HL-60 (cell line): ENCODE measurements around the gene PRMT1.

Experiments used
- GABPA ChIP-seq: IDR thresholded peaks from 2 replicates; pipeline ENCODE4 v1.6.1; 2012; ENCODE audit warnings: low read depth
- POLR2AphosphoS5 ChIP-seq: IDR thresholded peaks from 2 replicates; pipeline ENCODE4 v1.6.1; 2012; ENCODE audit warnings: low read depth
- TF ChIP-seq, protein P1 (sequence below): IDR thresholded peaks from one replicate; pipeline ENCODE4 v1.5.1; 2011; ENCODE audit warnings: low read length, control low read depth, inconsistent platforms; ENCODE audit not compliant: insufficient read depth
- TF ChIP-seq, protein P2 (sequence below): IDR thresholded peaks from 2 replicates; pipeline ENCODE4 v1.6.1; 2012; ENCODE audit warnings: low read depth; ENCODE audit not compliant: insufficient replicate concordance

DNA sequence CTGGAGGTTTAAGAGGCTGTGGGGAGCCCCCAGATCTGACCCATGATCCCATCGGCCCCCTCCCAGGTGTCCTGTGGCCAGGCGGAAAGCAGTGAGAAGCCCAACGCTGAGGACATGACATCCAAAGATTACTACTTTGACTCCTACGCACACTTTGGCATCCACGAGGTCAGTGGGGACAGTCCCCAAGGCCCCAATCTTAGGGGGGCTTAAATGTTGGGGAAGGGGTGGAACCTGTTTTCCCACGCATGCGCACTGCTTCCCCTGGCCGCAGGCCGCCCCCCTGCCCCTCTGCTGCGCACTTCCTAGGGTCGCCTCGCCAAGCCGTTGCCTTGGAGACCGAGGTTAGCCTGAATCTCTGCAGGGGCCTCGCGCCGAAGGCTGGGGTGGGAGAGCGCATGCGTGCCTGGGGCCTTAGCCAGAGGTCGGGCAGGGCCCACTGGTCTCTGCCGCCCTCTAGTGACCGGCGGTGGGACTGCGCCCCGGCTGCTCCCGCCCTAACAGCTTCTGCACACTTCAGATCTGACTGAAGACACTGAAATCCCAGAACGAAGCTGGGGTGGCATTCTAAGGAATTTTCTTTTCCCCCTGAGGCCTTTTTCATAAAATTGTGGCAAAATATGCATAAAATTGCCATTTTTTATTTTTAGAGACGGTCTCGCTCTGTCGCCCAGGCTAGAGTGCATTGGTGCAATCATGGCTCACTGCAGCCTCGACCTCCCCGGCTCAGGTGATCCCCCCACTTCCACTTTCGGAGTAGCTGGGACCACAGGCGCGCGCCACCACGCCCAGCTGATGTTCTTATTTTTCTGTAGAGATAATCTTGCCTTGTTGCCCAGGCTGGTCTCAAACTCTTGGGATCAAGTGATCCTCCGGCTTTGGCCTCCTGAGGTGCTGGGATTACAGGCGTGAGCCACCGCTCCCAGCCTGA lies 3.6 kb downstream of the PRMT1 start:
- TF ChIP-seq, protein P1, sequence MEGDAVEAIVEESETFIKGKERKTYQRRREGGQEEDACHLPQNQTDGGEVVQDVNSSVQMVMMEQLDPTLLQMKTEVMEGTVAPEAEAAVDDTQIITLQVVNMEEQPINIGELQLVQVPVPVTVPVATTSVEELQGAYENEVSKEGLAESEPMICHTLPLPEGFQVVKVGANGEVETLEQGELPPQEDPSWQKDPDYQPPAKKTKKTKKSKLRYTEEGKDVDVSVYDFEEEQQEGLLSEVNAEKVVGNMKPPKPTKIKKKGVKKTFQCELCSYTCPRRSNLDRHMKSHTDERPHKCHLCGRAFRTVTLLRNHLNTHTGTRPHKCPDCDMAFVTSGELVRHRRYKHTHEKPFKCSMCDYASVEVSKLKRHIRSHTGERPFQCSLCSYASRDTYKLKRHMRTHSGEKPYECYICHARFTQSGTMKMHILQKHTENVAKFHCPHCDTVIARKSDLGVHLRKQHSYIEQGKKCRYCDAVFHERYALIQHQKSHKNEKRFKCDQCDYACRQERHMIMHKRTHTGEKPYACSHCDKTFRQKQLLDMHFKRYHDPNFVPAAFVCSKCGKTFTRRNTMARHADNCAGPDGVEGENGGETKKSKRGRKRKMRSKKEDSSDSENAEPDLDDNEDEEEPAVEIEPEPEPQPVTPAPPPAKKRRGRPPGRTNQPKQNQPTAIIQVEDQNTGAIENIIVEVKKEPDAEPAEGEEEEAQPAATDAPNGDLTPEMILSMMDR = peak; percentile 98
- TF ChIP-seq POLR2AphosphoS5 (no peak), GABPA (no peak)
- TF ChIP-seq, protein P2, sequence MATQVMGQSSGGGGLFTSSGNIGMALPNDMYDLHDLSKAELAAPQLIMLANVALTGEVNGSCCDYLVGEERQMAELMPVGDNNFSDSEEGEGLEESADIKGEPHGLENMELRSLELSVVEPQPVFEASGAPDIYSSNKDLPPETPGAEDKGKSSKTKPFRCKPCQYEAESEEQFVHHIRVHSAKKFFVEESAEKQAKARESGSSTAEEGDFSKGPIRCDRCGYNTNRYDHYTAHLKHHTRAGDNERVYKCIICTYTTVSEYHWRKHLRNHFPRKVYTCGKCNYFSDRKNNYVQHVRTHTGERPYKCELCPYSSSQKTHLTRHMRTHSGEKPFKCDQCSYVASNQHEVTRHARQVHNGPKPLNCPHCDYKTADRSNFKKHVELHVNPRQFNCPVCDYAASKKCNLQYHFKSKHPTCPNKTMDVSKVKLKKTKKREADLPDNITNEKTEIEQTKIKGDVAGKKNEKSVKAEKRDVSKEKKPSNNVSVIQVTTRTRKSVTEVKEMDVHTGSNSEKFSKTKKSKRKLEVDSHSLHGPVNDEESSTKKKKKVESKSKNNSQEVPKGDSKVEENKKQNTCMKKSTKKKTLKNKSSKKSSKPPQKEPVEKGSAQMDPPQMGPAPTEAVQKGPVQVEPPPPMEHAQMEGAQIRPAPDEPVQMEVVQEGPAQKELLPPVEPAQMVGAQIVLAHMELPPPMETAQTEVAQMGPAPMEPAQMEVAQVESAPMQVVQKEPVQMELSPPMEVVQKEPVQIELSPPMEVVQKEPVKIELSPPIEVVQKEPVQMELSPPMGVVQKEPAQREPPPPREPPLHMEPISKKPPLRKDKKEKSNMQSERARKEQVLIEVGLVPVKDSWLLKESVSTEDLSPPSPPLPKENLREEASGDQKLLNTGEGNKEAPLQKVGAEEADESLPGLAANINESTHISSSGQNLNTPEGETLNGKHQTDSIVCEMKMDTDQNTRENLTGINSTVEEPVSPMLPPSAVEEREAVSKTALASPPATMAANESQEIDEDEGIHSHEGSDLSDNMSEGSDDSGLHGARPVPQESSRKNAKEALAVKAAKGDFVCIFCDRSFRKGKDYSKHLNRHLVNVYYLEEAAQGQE = no peak
